IMR-90 (cell line): ENCODE results near the gene SLC52A3. TPM values are rescaled to one million over a fixed set of nuclear protein-coding genes. Genes with fewer than 3 reads are reported as not detected.

Experiments
- ATAC-seq: fragments of 200-7000 bp; cut with Tn5 transposase; 2 replicates; pipeline ENCODE4 v1.9.1; 2020; ENCODE audit warnings: low read depth, mild to moderate bottlenecking, moderate library complexity
- BruUV-seq: library from RNA; stranded (reverse); fragments of 400-500 nt; replicated peaks from 2 replicates; lab custom pipeline; 2021; lab: Mats Ljungman, UMichigan
- CTCF ChIA-PET: fragments of 300-600 bp; formaldehyde crosslinking; extraction: SDS; loops from one replicate; lab custom pipeline; 2021; ENCODE audit warnings: antibody characterized with exemption; lab: Yijun Ruan, JAX
- POLR2A ChIA-PET: fragments of 300-600 bp; sonication (Branson Sonifier 250); formaldehyde crosslinking; loops from one replicate; lab custom pipeline; 2022; ENCODE audit warnings: antibody characterized with exemption; ENCODE audit not compliant: unreplicated experiment; lab: Charles Lee
- DNase-seq: peaks from one replicate; pipeline ENCODE4 v3.0.0; 2013
- H2AFZ ChIP-seq: replicated peaks from 2 replicates; pipeline ENCODE3; 2013; ENCODE audit warnings: low read length, mild to moderate bottlenecking; ENCODE audit not compliant: poor library complexity
- H2AK5ac ChIP-seq: 2 replicates; pipeline ENCODE4 v1.6.1; 2013; ENCODE audit warnings: low read depth, low read length, inconsistent platforms
- H2AK9ac ChIP-seq: replicated peaks from 2 replicates; pipeline ENCODE3; 2013; ENCODE audit warnings: mild to moderate bottlenecking, low read depth, low read length, moderate library complexity; ENCODE audit not compliant: poor library complexity
- H2BK120ac ChIP-seq: 2 replicates; pipeline ENCODE4 v1.6.1; 2013; ENCODE audit warnings: low read depth, low read length, inconsistent platforms
- H2BK15ac ChIP-seq: 3 replicates; pipeline ENCODE4 v1.6.1; 2013; ENCODE audit warnings: low read depth, low read length, inconsistent platforms
- H2BK20ac ChIP-seq: 2 replicates; pipeline ENCODE4 v1.6.1; 2013; ENCODE audit warnings: low read depth, mild to moderate bottlenecking, inconsistent platforms, low read length, moderate library complexity
- H2BK5ac ChIP-seq: 2 replicates; pipeline ENCODE4 v1.6.1; 2013; ENCODE audit warnings: mild to moderate bottlenecking, low read depth, low read length, inconsistent platforms; ENCODE audit not compliant: poor library complexity, severe bottlenecking
- H3K14ac ChIP-seq: replicated peaks from 2 replicates; pipeline ENCODE4 v1.6.1; 2013; ENCODE audit warnings: low read depth, low read length, inconsistent platforms
- H3K18ac ChIP-seq: 2 replicates; pipeline ENCODE4 v1.6.1; 2013; ENCODE audit warnings: low read depth, low read length, control low read depth
- H3K23ac ChIP-seq: 2 replicates; pipeline ENCODE4 v1.6.1; 2013; ENCODE audit warnings: low read depth, low read length, inconsistent platforms
- H3K27ac ChIP-seq: 2 replicates; pipeline ENCODE4 v1.5.1; 2013; ENCODE audit warnings: mild to moderate bottlenecking, control low read depth, low read length; ENCODE audit not compliant: insufficient read depth
- H3K27me3 ChIP-seq: 2 replicates; pipeline ENCODE4 v1.6.1; 2013; ENCODE audit warnings: low read length; ENCODE audit not compliant: control insufficient read depth, insufficient read depth
- H3K36me3 ChIP-seq: 2 replicates; pipeline ENCODE4 v1.6.1; 2013; ENCODE audit warnings: low read length, mixed read lengths; ENCODE audit not compliant: control insufficient read depth, insufficient read depth
- H3K4ac ChIP-seq: 2 replicates; pipeline ENCODE4 v1.6.1; 2013; ENCODE audit warnings: low read depth, low read length, inconsistent platforms
- H3K4me1 ChIP-seq: 2 replicates; pipeline ENCODE4 v1.6.1; 2013; ENCODE audit warnings: low read length, mixed read lengths; ENCODE audit not compliant: control insufficient read depth, insufficient read depth
- H3K4me2 ChIP-seq: 2 replicates; pipeline ENCODE4 v1.6.1; 2013; ENCODE audit warnings: low read depth, mild to moderate bottlenecking, control low read depth, low read length, moderate library complexity
- H3K4me3 ChIP-seq: 2 replicates; pipeline ENCODE4 v1.5.1; 2013; ENCODE audit warnings: low read depth, mild to moderate bottlenecking, control low read depth, low read length, moderate library complexity; ENCODE audit not compliant: insufficient read depth
- H3K56ac ChIP-seq: 2 replicates; pipeline ENCODE4 v1.6.1; 2013; ENCODE audit warnings: low read length, inconsistent platforms; ENCODE audit not compliant: insufficient read depth; ENCODE audit errors: extremely low read depth
- H3K79me1 ChIP-seq, 2 experiments: 2 replicates each; pipeline ENCODE4 v1.6.1; 2013; ENCODE audit warnings: low read length in 2 of 2, inconsistent platforms in 1 of 2, low read depth in 1 of 2
- H3K9ac ChIP-seq: 2 replicates; pipeline ENCODE4 v1.6.1; 2013; ENCODE audit warnings: low read depth, low read length, control low read depth
- H3K9me1 ChIP-seq: 2 replicates; pipeline ENCODE4 v1.6.1; 2013; ENCODE audit warnings: low read length, inconsistent platforms; ENCODE audit not compliant: insufficient read depth
- H3K9me3 ChIP-seq: 2 replicates; pipeline ENCODE4 v1.6.1; 2013; ENCODE audit warnings: low read length; ENCODE audit not compliant: control insufficient read depth, insufficient read depth
- H4K20me1 ChIP-seq: 2 replicates; pipeline ENCODE4 v1.6.1; 2013; ENCODE audit warnings: low read length, inconsistent platforms; ENCODE audit not compliant: insufficient read depth
- H4K5ac ChIP-seq: 2 replicates; pipeline ENCODE4 v1.6.1; 2013; ENCODE audit warnings: mild to moderate bottlenecking, low read depth, low read length, control low read depth
- H4K8ac ChIP-seq, 2 experiments: 2 replicates each; pipeline ENCODE4 v1.6.1; 2013; ENCODE audit warnings: low read depth in 2 of 2, low read length in 2 of 2, control low read depth in 1 of 2, inconsistent platforms in 1 of 2
- H4K91ac ChIP-seq: 2 replicates; pipeline ENCODE4 v1.6.1; 2013; ENCODE audit warnings: low read depth, low read length, inconsistent platforms; ENCODE audit not compliant: insufficient read depth
- BHLHE40 ChIP-seq: fragments of 150-350 bp; IDR thresholded peaks from 2 replicates; pipeline ENCODE4 v1.6.1; 2016; ENCODE audit warnings: mild to moderate bottlenecking, low read depth, low read length
- CEBPB ChIP-seq: IDR thresholded peaks from 2 replicates; pipeline ENCODE4 v1.6.1; 2012; ENCODE audit warnings: low read depth, low read length, improper control_type of control experiment
- CHD1 ChIP-seq: IDR thresholded peaks from 2 replicates; pipeline ENCODE4 v1.6.1; 2012; ENCODE audit warnings: low read depth, low read length, improper control_type of control experiment
- CTCF ChIP-seq: conservative IDR thresholded peaks from 2 replicates; pipeline ENCODE4 v1.5.1; 2012; ENCODE audit warnings: mild to moderate bottlenecking, low read depth, low read length, improper control_type of control experiment
- ELK1 ChIP-seq: fragments of 150-350 bp; IDR thresholded peaks from 2 replicates; pipeline ENCODE4 v1.6.1; 2016; ENCODE audit warnings: low read depth, mild to moderate bottlenecking, low read length, moderate library complexity, borderline replicate concordance
- POLR2A ChIP-seq: IDR thresholded peaks from 2 replicates; pipeline ENCODE4 v1.6.1; 2012; ENCODE audit warnings: mild to moderate bottlenecking, low read depth, low read length
- RCOR1 ChIP-seq: IDR thresholded peaks from 2 replicates; pipeline ENCODE4 v1.6.1; 2012; ENCODE audit warnings: mild to moderate bottlenecking, low read length, improper control_type of control experiment; ENCODE audit not compliant: insufficient replicate concordance
- RFX5 ChIP-seq: IDR thresholded peaks from 2 replicates; pipeline ENCODE4 v1.8.0; 2012; ENCODE audit warnings: low read depth, mild to moderate bottlenecking, low read length, moderate library complexity
- SMC3 ChIP-seq: fragments of 150-350 bp; IDR thresholded peaks from 2 replicates; pipeline ENCODE4 v1.6.1; 2016; ENCODE audit warnings: low read depth, mild to moderate bottlenecking, antibody characterized with exemption, low read length, moderate library complexity
- USF2 ChIP-seq: fragments of 150-350 bp; IDR thresholded peaks from 2 replicates; pipeline ENCODE4 v1.6.1; 2017; ENCODE audit warnings: mild to moderate bottlenecking, antibody characterized with exemption, low read length, low read depth
- WGBS, 2 experiments: methylation state at CpG; one replicate each; pipeline versions ENCODE4 v1.1.5 to v1.1.7; 2013; ENCODE audit warnings: missing lambda C conversion rate in 2 of 2; ENCODE audit not compliant: insufficient read length in 1 of 2; ENCODE audit errors: extremely low coverage in 2 of 2; 5-methylcytosine and 5-hydroxymethylcytosine counted together
- dilution Hi-C: fragments of 300-500 bp; cut with HindIII; formaldehyde crosslinking; loops from one replicate; pipeline ENCODE4 v1.14.3; 2018; ENCODE audit warnings: low sequenced_read_pairs; ENCODE audit not compliant: unreplicated experiment
- in situ Hi-C: fragments of 300-500 bp; cut with MboI; formaldehyde crosslinking; loops from 3 replicates; pipeline ENCODE4 v1.14.3; 2019; ENCODE audit warnings: low sequenced_read_pairs, inconsistent platforms, mixed read lengths
- intact Hi-C: fragments of 100-400 bp; cut with micrococcal nuclease; formaldehyde crosslinking; loops from 2 replicates; pipeline ENCODE4 v1.10.0; 2022
- polyA plus RNA-seq, 3 experiments: library from polyadenylated mRNA; depleted of rRNA; stranded (reverse); fragments of >200 nt; gene quantifications; 2 replicates each; pipeline ENCODE4 v1.2.3, GENCODE V29; 2012; ENCODE audit warnings: low replicate concordance in 1 of 3
- total RNA-seq: library from RNA; depleted of rRNA; stranded (reverse); fragments of >200 nt; gene quantifications from 2 replicates; pipeline ENCODE4 v1.2.3, GENCODE V29; 2012

The SLC52A3 gene
- total and polyA plus RNA-seq, 2 of the 4 experiments (the other 2 are of a cell fraction): not detected

GRCh38 chr20:771741-772464 is 3.6 kb upstream of the SLC52A3 start:
- no TSS peak for BruUV-seq
- Histone ChIP-seq H4K91ac (no peak overlapping the region), H4K20me1 (no peaks in the 10 kb centered on the region), H3K27me3 (peaks cover 8% of the 10 kb centered on the region; the same call in 1 of the 2 replicates), H3K9ac (no peak overlapping the region), H3K56ac (no peak overlapping the region), H3K4me1 (no peaks in the 10 kb centered on the region), H3K14ac (no peak overlapping the region), H3K4me2 (no peak overlapping the region), H2BK5ac (no peak overlapping the region), H3K9me1 (no peaks in the 10 kb centered on the region), H2BK15ac (no peak overlapping the region), H3K9me3 (0 out of 2 replicates have a peak, but pooled peaks cover 3% of the 10 kb centered on the region), H4K5ac (no peak overlapping the region), H2AK9ac (no peak overlapping the region), H2BK120ac (no peak overlapping the region), H4K8ac (no peak overlapping the region), H3K18ac (no peak overlapping the region), H2AK5ac (no peak overlapping the region), H3K23ac (no peak overlapping the region), H2BK20ac (no peak overlapping the region), H2AFZ (no peak overlapping the region), H3K79me1 (no peaks in the 10 kb centered on the region), H3K27ac (no peak overlapping the region), H3K4ac (no peak overlapping the region), H3K4me3 (no peak overlapping the region), H3K36me3 (no peaks in the 10 kb centered on the region)
- ChIA-PET POLR2A (no interaction called here), CTCF (no interaction called here)
- ATAC-seq (no peak), DNase-seq (no peak)
- WGBS, 2 experiments: no CpG with 5 or more reads among the region's 9 CpGs
- in situ Hi-C loops (no loop called here), intact Hi-C loops (no loop called here), dilution Hi-C loops (no loop called here)
- TF ChIP-seq BHLHE40 (no peak), RFX5 (no peak), CTCF (no peak), CHD1 (no peak), SMC3 (no peak), POLR2A (no peak), CEBPB (no peak), RCOR1 (no peak), ELK1 (no peak), USF2 (no peak)
